ENCODE measurements around the gene TAB3. TPM values are rescaled to one million over a fixed set of nuclear protein-coding genes. Genes with fewer than 3 reads are reported as not detected.

TAB3 gene
- total and polyA plus RNA-seq, 2 of the 4 experiments (the other 2 are of a cell fraction), result 4.7 to 6.4 TPM

GRCh38 chrX:30874851-30875250 lies 14.2 kb downstream of the TAB3 start:
- intact Hi-C loops (cut with micrococcal nuclease) (no loop called here), in situ Hi-C loops (cut with MboI; ENCODE audit: low sequenced_read_pairs) (no loop called here), dilution Hi-C loops (cut with HindIII; ENCODE audit: low sequenced_read_pairs, unreplicated experiment) (no loop called here)
- Histone ChIP-seq H2BK5ac (ENCODE audit: low read depth, low read length, poor library complexity, severe bottlenecking) (no peak overlapping the region), H3K9ac (ENCODE audit: low read depth, low read length) (no peak overlapping the region), H4K91ac (ENCODE audit: insufficient read depth, low read depth, low read length) (no peak overlapping the region), H3K56ac (ENCODE audit: extremely low read depth, insufficient read depth, low read length) (no peak overlapping the region), H3K27me3 (ENCODE audit: control insufficient read depth, insufficient read depth, low read length) (no peaks in the 10 kb centered on the region), H2BK20ac (ENCODE audit: low read depth, low read length) (no peak overlapping the region), H3K4me2 (ENCODE audit: low read depth, low read length) (no peak overlapping the region), H2BK15ac (ENCODE audit: low read depth, low read length) (no peak overlapping the region), H3K14ac (replicated peaks; ENCODE audit: low read depth, low read length) (no peak overlapping the region), H3K4me1 (ENCODE audit: control insufficient read depth, insufficient read depth, low read length) (no peaks in the 10 kb centered on the region; the same call in 1 of the 2 replicates), H2BK120ac (ENCODE audit: low read depth, low read length) (no peak overlapping the region), H2AK5ac (ENCODE audit: low read depth, low read length) (no peak overlapping the region), H3K9me3 (ENCODE audit: control insufficient read depth, insufficient read depth, low read length) (no peaks in the 10 kb centered on the region), H3K9me1 (ENCODE audit: insufficient read depth, low read length) (no peaks in the 10 kb centered on the region), H2AK9ac (replicated peaks; ENCODE audit: low read depth, low read length, poor library complexity) (no peak overlapping the region), H3K23ac (ENCODE audit: low read depth, low read length) (no peak overlapping the region), H4K20me1 (ENCODE audit: insufficient read depth, low read length) (no peaks in the 10 kb centered on the region), H3K4me3 (ENCODE audit: insufficient read depth, low read depth, low read length) (no peak overlapping the region), H4K8ac (ENCODE audit: low read depth in 2 of 2, low read length in 2 of 2) (no peak overlapping the region), H4K5ac (ENCODE audit: low read depth, low read length) (no peak overlapping the region), H2AFZ (replicated peaks; ENCODE audit: low read length, poor library complexity) (no peak overlapping the region), H3K27ac (ENCODE audit: insufficient read depth, low read length) (no peak overlapping the region), H3K79me1 (ENCODE audit: low read depth in 1 of 2, low read length in 2 of 2) (peaks cover 0 to 11% of the 10 kb centered on the region in 2 experiments; a peak in 3 of 4 replicates), H3K18ac (ENCODE audit: low read depth, low read length) (no peak overlapping the region), H3K36me3 (ENCODE audit: control insufficient read depth, insufficient read depth, low read length) (no peaks in the 10 kb centered on the region), H3K4ac (ENCODE audit: low read depth, low read length) (no peak overlapping the region)
- BruUV-seq (replicated peaks), result no TSS peak
- ATAC-seq (ENCODE audit: low read depth) (no peak), DNase-seq (no peak)
- CTCF ChIA-PET, result interaction anchor here (1.5 kb wide), 1 partner anchor 10 kb away, joined by 4 read pairs; no protein-coding TSS in a partner anchor
- TF ChIP-seq MAFK (IDR thresholded peaks at IDR 0.05; ENCODE audit: low read depth, low read length) (no peak), USF2 (IDR thresholded peaks at IDR 0.05; ENCODE audit: low read depth, low read length) (no peak), MAZ (IDR thresholded peaks at IDR 0.05; ENCODE audit: borderline replicate concordance, low read depth, low read length) (no peak), NFE2L2 (IDR thresholded peaks at IDR 0.05; ENCODE audit: low read depth, low read length) (no peak), RFX5 (IDR thresholded peaks at IDR 0.05; ENCODE audit: low read depth, low read length) (no peak), ELK1 (IDR thresholded peaks at IDR 0.05; ENCODE audit: borderline replicate concordance, low read depth, low read length) (no peak), FOS (IDR thresholded peaks at IDR 0.05; ENCODE audit: low read depth, low read length) (no peak), CEBPB (IDR thresholded peaks at IDR 0.05; ENCODE audit: low read depth, low read length) (no peak), BHLHE40 (IDR thresholded peaks at IDR 0.05; ENCODE audit: low read depth, low read length) (no peak), POLR2A (IDR thresholded peaks at IDR 0.05; ENCODE audit: low read depth, low read length) (no peak), RCOR1 (IDR thresholded peaks at IDR 0.05; ENCODE audit: insufficient replicate concordance, low read length) (no peak), RAD21 (IDR thresholded peaks at IDR 0.05; ENCODE audit: low read length) (no peak), CTCF (conservative IDR thresholded peaks at IDR 0.05; ENCODE audit: low read depth, low read length) (no peak), SMC3 (IDR thresholded peaks at IDR 0.05; ENCODE audit: low read depth, low read length) (no peak), MXI1 (IDR thresholded peaks at IDR 0.05; ENCODE audit: borderline replicate concordance, low read depth, low read length) (no peak), CHD1 (IDR thresholded peaks at IDR 0.05; ENCODE audit: low read depth, low read length) (no peak)
- WGBS, 2 experiments (ENCODE audit: extremely low coverage in 2 of 2, insufficient read length in 1 of 2), result 80% methylated on average over 1 of the region's 3 CpGs; no CpG with 5 or more reads in 1 of the 2 experiments
- POLR2A ChIA-PET (ENCODE audit: unreplicated experiment), result no interaction called here

All from IMR-90 (cell line).